ENCODE results near the gene GLRX2.
A peak's percentile ranks its signal among the peaks of the same experiment; 100 is the strongest.

Gene GLRX2

GRCh38 chr1:193111641-193112090 is 6.5 kb upstream of the GLRX2 start:
- DNase-seq (ENCODE audit: low spot score), result peak; percentile 17

- DNase-seq (ENCODE audit: low spot score), result no peak
Observed at GRCh38 chr1:193110864-193111263, 5.7 kb upstream of the GLRX2 start.

GRCh38 chr1:193110246-193110645 is 5.0 kb upstream of the GLRX2 start:
- DNase-seq (ENCODE audit: low spot score), result no peak

- DNase-seq (ENCODE audit: low spot score), result no peak
Observed at GRCh38 chr1:193109619-193110018, 4.4 kb upstream of the GLRX2 start.

GRCh38 chr1:193108471-193108870 is 3.3 kb upstream of the GLRX2 start:
- no peak for DNase-seq (ENCODE audit: low spot score)

- no peak for DNase-seq (ENCODE audit: low spot score)
Observed at GRCh38 chr1:193105821-193106177, 585 bp upstream of the GLRX2 start.

GRCh38 chr1:193104502-193104906 is 710 bp downstream of the GLRX2 start:
- DNase-seq (ENCODE audit: low spot score), result peak; percentile 40

GRCh38 chr1:193103759-193104501 is 1.3 kb downstream of the GLRX2 start:
- DNase-seq (ENCODE audit: low spot score), result peak; percentile 13

- DNase-seq (ENCODE audit: low spot score), result no peak
Observed at GRCh38 chr1:193102662-193103061, 2.6 kb downstream of the GLRX2 start.

- DNase-seq (ENCODE audit: low spot score), result no peak
Observed at GRCh38 chr1:193094112-193094511, 11.1 kb downstream of the GLRX2 start.

GRCh38 chr1:193090865-193091264 is 14.3 kb downstream of the GLRX2 start:
- DNase-seq (ENCODE audit: low spot score), result no peak

- no peak for DNase-seq (ENCODE audit: low spot score)
Observed at GRCh38 chr1:193087893-193088292, 17.3 kb downstream of the GLRX2 start.

- no peak for DNase-seq (ENCODE audit: low spot score)
Observed at GRCh38 chr1:193086342-193086741, 18.9 kb downstream of the GLRX2 start.

- no peak for DNase-seq (ENCODE audit: low spot score)
Observed at GRCh38 chr1:193085263-193085662, 20.0 kb downstream of the GLRX2 start.

GRCh38 chr1:193083365-193084088 is 21.7 kb downstream of the GLRX2 start:
- DNase-seq (ENCODE audit: low spot score), result no peak

- no peak for DNase-seq (ENCODE audit: low spot score)
Observed at GRCh38 chr1:193079187-193079586, 26.0 kb downstream of the GLRX2 start.

GRCh38 chr1:193077991-193078390 is 27.2 kb downstream of the GLRX2 start:
- peak; percentile 3 for DNase-seq (ENCODE audit: low spot score)

GRCh38 chr1:193070942-193071341 is 34.3 kb downstream of the GLRX2 start:
- DNase-seq (ENCODE audit: low spot score), result no peak

- DNase-seq (ENCODE audit: low spot score), result no peak
Observed at GRCh38 chr1:193070386-193070753, 34.8 kb downstream of the GLRX2 start.

GRCh38 chr1:193069748-193070385 is 35.3 kb downstream of the GLRX2 start:
- DNase-seq (ENCODE audit: low spot score), result no peak

GRCh38 chr1:193068013-193068412 is 37.2 kb downstream of the GLRX2 start:
- DNase-seq (ENCODE audit: low spot score), result no peak

GRCh38 chr1:193066606-193067005 is 38.6 kb downstream of the GLRX2 start:
- no peak for DNase-seq (ENCODE audit: low spot score)

- no peak for DNase-seq (ENCODE audit: low spot score)
Observed at GRCh38 chr1:193065954-193066353, 39.3 kb downstream of the GLRX2 start.
